Kidney epithelial cell (primary cell): ENCODE results near the gene IPO13. TPM values are rescaled to one million over a fixed set of nuclear protein-coding genes. Genes with fewer than 3 reads are reported as not detected.
A peak's percentile ranks its signal among the peaks of the same experiment; 100 is the strongest.

Experiments used
- DNase-seq: peaks from one replicate; pipeline ENCODE4 v3.0.0-alpha.2; 2010; ENCODE audit warnings: low read depth
- H3K27me3 ChIP-seq: 2 replicates; pipeline ENCODE4 v1.6.0; 2011; ENCODE audit warnings: low read length; ENCODE audit not compliant: control insufficient read depth, insufficient read depth
- H3K36me3 ChIP-seq: 2 replicates; pipeline ENCODE4 v1.5.1; 2011; ENCODE audit warnings: low read length; ENCODE audit not compliant: control insufficient read depth, insufficient read depth
- H3K4me3 ChIP-seq: 2 replicates; pipeline ENCODE4 v1.5.1; 2011; ENCODE audit warnings: low read depth, mild to moderate bottlenecking, control low read depth, low read length
- CTCF ChIP-seq: IDR thresholded peaks from 2 replicates; pipeline ENCODE4 v1.5.1; 2011; ENCODE audit warnings: mild to moderate bottlenecking, moderate library complexity, low read length, control low read depth, inconsistent platforms; ENCODE audit not compliant: insufficient read depth, poor library complexity, severe bottlenecking
- total RNA-seq: library from RNA; depleted of rRNA; stranded (reverse); fragments of >200 nt; gene quantifications from 2 replicates; pipeline ENCODE4 v1.2.3, GENCODE V29; 2015

IPO13 gene
- total RNA-seq, 1 donor from 2014 or later = 32.8 TPM

DNA sequence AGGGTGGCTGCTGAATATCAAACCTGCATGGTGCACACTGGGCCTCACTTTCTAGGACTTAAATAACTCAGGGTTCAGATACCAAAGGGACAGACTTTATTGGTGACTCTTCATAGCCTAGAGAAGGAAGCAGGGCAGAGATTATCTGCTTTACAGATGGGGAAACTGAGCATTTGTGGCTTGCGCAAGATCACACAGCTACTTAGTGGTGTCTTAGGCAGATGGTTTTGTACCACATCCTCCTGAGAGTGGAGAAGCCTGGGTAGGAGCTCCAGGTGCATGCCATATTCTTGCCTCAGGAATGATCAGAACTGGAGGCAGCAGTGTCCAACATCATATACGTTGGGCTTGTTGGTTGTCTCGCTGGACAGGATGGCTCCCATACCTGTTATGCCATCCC lies 16.3 kb downstream of the IPO13 start:
- no peak for DNase-seq
- Histone ChIP-seq H3K36me3 (no peaks in the 10 kb centered on the region), H3K4me3 (no peak overlapping the region), H3K27me3 (no peaks in the 10 kb centered on the region)
- TF ChIP-seq CTCF = no peak

DNA sequence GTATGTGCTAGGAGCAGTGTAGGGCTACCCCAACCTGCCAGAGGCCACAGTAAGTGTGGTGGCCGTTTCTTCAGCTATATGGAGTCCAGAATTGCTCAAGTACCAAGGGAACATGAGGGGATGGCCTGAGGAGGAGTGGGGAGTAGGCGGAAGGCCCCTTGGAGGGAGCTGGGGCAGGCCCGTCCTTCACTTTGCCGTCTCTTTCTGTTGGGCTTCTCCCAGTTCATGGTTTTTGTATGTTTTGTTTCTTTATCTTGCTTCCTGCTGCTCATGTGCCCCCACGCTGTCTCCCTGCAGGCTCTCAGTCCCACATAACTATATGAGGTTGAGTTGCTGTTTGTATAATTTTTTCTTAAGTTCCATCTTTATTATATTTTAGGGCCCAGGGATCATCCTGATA lies 17.1 kb downstream of the IPO13 start:
- no peak overlapping the region for H3K4me3 ChIP-seq
- H3K36me3 ChIP-seq = no peaks in the 10 kb centered on the region
- TF ChIP-seq CTCF = no peak
- H3K27me3 ChIP-seq = no peaks in the 10 kb centered on the region
- no peak for DNase-seq

DNA sequence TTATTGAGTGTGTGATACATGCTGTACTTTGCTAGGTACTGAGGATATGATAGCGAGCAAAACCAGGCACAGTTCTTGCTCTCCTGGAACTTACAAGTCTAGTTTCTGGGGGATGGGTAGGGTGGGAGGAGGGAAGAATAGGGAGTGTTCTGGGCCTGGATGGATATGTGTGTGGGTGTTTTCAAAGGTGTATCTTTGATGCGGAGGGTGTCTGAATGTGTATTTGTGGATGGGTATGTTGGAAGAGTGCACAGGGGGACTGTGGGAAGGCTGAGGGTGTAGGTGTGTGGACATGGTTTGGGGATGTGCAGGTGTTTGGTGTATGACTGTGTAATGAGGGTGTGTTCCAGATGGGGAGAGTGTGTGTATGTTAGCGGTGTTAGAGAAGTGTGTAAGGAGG lies 18.6 kb downstream of the IPO13 start:
- TF ChIP-seq CTCF = no peak
- no peak overlapping the region for H3K4me3 ChIP-seq
- H3K36me3 ChIP-seq = no peaks in the 10 kb centered on the region
- DNase-seq = no peak
- no peaks in the 10 kb centered on the region for H3K27me3 ChIP-seq

GRCh38 chr1:43968348-43968948 lies 21.7 kb downstream of the IPO13 start:
- H3K36me3 ChIP-seq = no peaks in the 10 kb centered on the region
- no peaks in the 10 kb centered on the region for H3K27me3 ChIP-seq

DNA sequence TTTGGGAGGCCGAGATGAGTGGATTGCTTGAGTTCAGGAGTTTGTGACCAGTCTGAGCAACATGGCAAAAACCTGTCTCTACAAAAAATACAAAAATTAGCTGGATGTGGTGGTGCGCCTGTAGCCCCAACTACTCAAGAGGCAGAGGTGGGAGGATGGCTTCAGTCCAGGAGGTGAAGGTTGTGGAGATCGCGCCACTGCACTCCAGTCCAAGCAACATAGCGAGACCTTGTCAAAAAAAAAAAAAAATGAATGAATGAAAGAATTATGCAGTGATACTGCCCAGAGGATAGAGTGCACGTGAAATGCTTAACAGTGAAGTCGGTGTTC lies 22.6 kb downstream of the IPO13 start:
- no peak for DNase-seq
- H3K36me3 ChIP-seq = no peaks in the 10 kb centered on the region
- TF ChIP-seq CTCF = no peak
- H3K27me3 ChIP-seq = no peaks in the 10 kb centered on the region
- no peak overlapping the region for H3K4me3 ChIP-seq

More at GRCh38 chr1:43968348-43968948, 21.7 kb downstream of the IPO13 start:
- H3K4me3 ChIP-seq = no peak overlapping the region
- TF ChIP-seq CTCF = no peak
- DNase-seq = no peak

DNA sequence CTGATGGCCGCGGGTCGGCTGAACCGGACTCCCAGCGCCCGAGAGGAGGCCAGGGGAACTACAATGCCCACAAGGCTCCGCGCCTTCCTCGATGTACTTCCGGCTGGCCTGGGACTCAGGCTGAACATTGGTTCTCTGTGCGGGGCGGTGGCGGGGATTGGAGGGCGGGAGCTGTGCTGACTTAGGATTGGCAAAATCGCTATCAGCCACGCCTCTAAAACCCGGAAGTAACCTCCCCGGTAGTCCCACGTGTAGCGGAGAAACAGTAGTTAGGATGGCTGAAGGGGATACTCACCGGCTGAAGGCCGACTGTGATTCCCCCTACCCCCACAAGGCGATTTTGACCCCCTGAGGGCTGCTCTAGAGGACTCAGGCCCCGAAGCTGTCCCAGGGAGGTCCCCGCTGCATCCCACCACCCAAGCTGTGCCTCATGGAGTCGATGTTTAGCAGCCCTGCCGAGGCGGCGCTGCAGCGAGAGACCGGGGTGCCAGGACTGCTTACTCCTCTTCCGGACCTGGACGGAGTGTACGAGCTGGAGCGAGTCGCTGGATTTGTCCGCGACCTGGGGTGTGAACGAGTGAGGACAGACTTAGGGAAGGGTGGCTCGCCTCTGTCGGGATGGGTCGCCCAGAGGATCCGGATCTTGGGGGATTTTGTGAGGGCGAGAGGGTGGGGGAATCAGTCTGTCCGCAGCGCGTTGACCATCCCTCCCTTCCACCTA lies 23.2 kb downstream of the IPO13 start, which contains the start of gene DPH2:
TSS of gene DPH2 (plus strand) at position 265 of the 721 bp plus-strand sequence. CDS start at position 431, 166 bp downstream.
- TF ChIP-seq CTCF = no peak
- Histone ChIP-seq H3K36me3 (no peaks in the 10 kb centered on the region), H3K4me3 (peak within 1 kb of the TSS; percentile 82)

More for the DNA sequence above, 23.2 kb downstream of the IPO13 start, which contains the start of gene DPH2:
- DNase-seq = peak; percentile 95
- no peaks in the 10 kb centered on the region for H3K27me3 ChIP-seq
